Epidermal melanocyte (primary cell): ENCODE results near the gene TRABD2B.

Experiments
- DNase-seq: peaks from one replicate; pipeline ENCODE4 v3.0.0; 2011; ENCODE audit warnings: low spot score; ENCODE audit not compliant: insufficient read length

Gene TRABD2B

DNA sequence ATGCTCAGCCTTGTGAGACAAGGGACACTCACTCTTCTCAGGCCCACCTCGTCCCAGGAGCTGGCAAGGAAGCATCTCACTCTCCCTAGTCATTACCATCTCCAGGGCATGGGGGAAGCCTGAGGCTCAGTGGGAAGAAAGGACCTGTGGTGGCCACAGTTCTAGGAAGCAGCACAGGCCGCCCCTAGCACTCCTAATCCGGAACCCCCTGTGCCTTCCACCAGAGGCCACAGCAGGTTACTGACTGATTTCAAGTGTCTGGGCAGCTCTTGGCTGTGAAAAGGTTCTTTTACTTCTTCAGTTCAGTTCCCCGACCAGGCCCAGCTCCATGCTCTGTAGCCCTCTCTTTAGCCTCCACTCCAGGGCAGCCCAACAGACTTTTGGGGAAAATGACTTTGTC lies 84.4 kb downstream of the TRABD2B start:
- DNase-seq: no peak

- DNase-seq: no peak
These were observed 85.3 kb downstream of the TRABD2B start for GRCh38 chr1:47911892-47912291.

DNA sequence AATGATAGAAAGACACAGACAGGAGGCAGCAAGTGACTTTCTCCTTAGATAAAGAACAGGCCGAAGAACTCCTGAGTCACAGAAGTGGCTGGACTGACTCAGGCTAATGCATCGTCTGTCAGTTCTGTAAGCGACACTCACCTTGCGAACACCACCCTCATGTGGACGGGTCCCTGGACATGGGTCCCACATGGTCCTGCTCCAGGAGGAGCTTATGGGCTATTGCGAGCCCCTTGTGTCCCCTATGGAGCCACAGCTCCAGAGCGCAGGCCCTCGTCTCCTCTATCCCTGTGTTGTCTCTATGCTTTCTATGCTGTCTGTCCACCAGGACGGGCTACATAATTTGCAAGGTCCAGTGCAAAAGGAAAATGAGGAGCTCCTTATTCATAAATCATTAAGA lies 85.8 kb downstream of the TRABD2B start:
- DNase-seq: no peak

DNA sequence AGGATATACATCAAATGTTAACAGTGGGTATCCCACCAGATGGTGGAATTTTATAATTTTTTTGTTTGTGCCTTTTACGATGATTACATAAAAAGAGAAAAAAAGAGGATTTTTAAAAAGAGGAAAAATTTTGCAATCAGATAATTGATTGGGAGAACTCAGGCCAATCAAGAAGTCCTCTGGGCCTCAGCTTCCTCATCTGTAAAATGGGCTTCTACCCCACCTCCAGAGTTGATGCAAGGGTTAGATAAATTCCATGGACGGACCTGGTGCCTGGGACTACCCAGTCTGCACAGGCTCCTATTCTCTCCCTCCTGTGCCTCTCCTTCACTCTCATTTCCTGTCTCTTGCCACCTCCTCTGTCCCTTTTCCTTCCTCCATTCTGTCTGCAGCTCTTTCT lies 88.9 kb downstream of the TRABD2B start:
- no peak for DNase-seq

DNA sequence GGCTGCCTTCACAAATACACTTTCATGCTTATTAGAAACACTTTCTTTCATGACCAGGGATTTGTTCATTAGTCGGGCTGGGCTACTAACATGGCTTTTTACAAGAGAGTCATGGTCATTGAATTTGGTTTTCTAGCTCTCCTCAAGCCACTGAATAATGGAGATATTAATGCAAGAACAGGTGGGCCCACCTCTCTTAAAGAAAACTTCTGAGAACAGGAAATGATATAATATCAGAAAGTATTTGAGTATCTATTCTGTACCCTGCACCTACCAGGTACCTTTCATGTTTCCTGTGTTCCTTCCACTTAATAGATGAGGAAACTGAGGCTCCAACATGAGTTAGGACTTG lies 90.0 kb downstream of the TRABD2B start:
- DNase-seq: no peak

DNA sequence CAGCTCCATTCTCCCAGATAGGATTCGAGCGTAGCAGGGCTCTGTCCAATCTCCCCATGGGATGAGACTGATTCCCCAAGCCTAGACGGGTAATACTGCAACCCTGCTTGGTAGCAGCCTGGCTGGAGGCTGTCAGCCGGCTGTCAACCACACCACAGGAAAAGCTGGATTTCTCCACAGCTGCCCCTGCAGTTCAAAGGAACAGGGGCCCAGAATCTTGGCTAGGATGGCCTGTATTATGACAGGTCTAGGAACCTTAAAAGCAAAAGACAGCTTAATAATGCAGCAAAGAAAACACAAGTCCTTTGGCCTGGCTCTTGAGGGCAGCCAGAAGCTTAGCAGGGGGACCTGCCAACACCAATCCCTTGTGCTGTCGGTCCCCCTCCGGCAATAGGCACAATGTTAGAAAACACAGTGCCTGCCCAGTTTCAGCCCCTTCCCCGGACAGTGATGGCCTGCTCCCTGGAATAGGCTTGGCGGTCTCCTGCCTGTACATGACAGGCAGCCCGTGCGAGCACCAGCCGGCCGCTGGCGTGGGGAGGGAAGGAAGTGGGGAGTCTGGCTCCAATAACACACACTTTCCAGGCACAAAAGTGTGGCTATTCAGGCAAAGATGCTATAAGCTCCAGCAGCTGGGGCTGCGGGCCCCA lies 90.5 kb downstream of the TRABD2B start:
- no peak for DNase-seq

DNA sequence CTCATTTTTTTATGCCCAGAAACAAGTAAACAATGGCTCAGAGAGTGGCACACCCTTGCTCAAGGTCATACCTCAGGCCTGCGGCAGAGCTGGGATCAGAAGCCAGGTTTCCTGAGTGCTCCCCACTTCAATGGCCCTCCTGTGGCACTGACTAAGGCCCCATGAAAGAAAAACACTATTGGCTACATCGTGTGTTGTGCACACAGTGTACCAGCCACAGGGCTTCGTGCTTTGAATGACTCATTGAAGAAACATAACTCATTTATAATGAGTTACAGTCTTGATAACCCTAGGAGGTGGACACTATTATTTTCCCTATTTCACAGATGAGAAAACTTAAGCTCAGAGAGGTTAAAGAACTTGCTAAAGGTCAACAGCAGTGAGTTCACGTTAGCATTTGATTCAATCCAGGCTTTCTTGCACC lies 91.2 kb downstream of the TRABD2B start:
- no peak for DNase-seq

- no peak for DNase-seq
These were observed 93.5 kb downstream of the TRABD2B start for GRCh38 chr1:47903723-47904122.

- DNase-seq: no peak
These were observed 96.1 kb downstream of the TRABD2B start for GRCh38 chr1:47901001-47901575.

GRCh38 chr1:47898133-47898845 lies 98.9 kb downstream of the TRABD2B start:
- DNase-seq: no peak

- DNase-seq: no peak
These were observed 101.7 kb downstream of the TRABD2B start for GRCh38 chr1:47895279-47896125.

- DNase-seq: peak; percentile 41
These were observed 102.5 kb downstream of the TRABD2B start for GRCh38 chr1:47894410-47895278.

GRCh38 chr1:47893412-47893811 lies 103.8 kb downstream of the TRABD2B start:
- no peak for DNase-seq

DNA sequence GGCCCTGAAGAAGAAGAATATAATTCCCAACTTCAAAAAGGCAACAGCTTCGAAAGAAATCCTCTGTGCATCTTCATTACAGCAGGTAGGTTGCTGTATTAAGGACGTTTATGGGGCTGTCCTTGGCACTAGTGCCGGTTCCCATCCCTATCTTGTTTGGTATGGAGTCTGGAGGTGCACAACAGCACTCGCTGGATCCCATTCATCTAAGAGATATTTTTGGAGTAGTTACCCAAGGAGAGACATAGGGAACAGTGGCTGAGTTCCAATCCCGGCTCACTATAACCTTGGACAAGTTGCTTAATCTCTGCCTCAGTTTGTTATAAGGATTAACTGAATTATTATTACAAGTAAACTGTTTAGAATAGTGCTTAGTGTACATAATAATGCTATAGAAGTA lies 106.4 kb downstream of the TRABD2B start:
- no peak for DNase-seq

- DNase-seq: no peak
These were observed 108.9 kb downstream of the TRABD2B start for GRCh38 chr1:47888294-47888629.

DNA sequence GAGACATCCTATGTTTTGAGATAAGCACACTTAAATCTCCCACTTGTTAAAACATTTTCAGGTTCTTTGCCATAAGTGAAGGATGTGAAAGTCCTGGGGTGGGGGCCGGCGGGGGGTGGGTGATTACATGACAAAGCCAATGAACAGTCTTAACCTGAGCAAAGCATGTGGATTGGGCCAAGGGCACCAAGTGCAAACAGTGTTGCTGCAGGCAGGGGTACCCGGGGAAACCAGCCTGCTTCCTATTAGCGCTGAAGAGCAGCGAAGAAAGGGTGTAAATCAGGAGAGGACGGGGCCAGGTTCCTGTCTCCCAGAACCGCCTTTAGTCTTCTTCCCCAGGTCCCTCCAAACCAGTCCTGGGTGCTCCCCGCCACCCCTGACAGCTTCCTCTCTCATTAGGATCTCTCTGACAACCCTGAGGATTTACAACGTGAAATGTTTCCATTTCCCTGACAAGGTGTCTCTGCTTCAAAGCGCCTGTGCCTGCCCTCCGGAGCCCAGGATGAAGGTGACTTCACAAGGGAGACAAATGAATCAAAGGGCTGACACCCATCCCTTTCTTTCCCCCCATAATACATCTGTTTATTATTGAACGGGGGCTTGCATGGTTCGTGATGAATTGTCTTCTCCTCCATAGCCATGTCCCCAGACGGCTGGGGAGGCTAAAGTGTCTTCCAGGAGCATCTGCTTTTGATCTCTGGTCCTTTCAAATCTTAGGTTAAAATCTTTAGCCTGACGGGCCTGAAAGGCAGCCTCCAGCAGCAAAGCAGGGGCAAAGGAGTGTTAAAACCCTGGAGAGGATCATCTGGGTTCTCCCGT lies 109.5 kb downstream of the TRABD2B start:
- DNase-seq: no peak

GRCh38 chr1:47887060-47887459 lies 110.1 kb downstream of the TRABD2B start:
- no peak for DNase-seq

DNA sequence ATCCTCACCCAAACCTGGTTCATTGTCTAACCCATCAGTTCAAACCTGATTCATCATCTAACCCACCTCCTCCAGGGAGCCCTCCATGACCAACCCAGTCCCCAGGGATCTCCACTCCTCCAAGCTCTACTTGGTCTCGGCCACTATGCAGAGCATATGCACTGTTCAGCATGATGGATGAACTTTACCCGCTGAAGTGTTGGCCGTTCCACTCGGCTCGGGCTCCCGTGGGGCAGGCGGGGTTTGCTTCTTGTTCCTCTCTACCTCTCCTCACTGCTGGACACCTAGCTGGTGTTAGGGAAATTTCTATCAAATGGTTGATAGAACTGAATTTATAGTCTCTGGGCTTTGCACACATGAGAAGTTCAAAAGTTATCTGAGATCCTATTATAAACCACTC lies 111.0 kb downstream of the TRABD2B start:
- no peak for DNase-seq

DNA sequence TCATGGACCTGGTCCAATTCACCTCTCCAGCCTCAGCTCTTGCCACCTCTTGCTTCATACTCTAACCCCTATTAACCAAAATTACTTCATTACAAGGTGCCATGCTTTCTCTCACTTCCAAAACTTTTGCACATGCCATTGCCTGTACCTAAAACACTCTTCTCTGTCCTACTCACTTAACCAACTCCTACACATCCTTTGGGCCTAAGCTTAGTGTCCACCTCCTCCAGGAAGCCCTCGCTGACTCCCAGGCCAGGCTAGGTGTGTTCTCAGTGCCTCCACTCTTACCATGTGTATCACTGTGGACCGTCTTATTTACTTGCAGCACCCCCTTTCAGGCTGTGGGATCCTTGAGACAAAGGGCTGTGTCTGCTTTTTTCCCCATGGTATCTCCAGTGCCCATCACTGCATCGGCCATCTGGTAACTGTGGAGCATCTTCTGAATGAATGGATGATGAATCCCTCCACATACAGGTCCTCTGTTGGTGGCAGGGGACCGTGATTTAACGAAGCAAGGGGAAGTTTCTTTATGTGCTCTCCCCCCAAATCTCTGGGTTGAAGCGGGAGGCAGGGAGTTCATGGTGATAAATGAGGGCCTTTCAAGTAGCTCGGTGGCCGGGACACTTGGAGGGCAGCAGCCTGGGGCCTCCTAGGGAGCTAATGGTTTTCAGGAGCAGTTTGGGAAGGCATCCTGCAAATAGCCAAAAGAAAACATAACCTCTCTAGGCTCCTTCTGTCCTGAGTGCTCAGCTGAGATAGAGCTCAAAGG lies 111.9 kb downstream of the TRABD2B start:
- DNase-seq: no peak

DNA sequence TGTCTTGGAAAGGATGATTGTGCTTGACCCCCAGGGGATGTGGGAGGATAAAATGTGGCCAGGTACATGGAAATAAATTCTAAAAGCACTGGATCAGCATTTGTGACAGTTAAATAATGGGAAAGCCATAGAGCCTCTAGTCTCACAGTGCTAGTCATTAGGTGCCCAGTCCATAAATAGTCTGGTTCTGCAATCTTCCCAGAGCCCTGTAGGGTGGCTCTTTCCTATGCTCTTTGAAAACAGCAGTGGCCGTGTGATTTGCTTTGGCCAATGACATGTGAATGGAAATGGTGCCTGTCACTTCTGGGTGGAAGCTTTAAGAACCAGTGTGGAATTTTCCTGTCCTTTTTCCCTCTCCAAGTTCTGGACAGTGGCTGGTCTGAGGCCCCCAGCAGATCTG lies 113.2 kb downstream of the TRABD2B start:
- DNase-seq: no peak
